ENCODE measurements around the gene LPAR1. TPM values are rescaled to one million over a fixed set of nuclear protein-coding genes. Genes with fewer than 3 reads are reported as not detected.
A peak's percentile ranks its signal among the peaks of the same experiment; 100 is the strongest.

LPAR1 gene
- total RNA-seq, 6 donors from 2014 or later, result 9.3 to 28.7 (median 15.6) TPM

DNA sequence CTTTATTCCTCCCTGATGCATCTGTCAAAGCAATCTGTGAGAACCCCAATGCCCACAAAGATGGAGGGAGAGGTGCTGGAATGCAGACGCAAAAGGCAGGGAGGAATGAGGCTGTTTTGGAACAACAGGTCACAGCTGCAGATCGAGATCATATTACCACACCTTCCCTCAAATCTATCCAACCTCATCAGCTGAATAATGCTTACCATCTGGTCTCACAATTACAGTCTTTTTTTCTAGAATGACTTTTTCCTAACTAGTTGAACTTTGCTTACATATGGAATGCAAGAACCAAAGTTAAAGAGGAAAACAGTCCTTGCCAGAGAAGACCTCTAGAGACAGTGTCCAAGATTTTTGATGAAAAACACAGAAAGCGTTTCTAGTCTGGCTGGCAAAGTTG lies 158.1 kb downstream of the LPAR1 start:
- no peaks in the 10 kb centered on the region for H3K36me3 ChIP-seq
- no peaks in the 10 kb centered on the region for H3K9me3 ChIP-seq
- ATAC-seq (ENCODE audit: low FRiP score in 2 of 2) (peak in 1 of 2 donors; percentile 36), DNase-seq (no peak)
- H3K27ac ChIP-seq, result no peak overlapping the region
- no peak overlapping the region for H3K4me3 ChIP-seq
- 51 to 62% methylated on average over 3 of the region's 3 CpGs for WGBS, 2 donors
- no peaks in the 10 kb centered on the region for H3K4me1 ChIP-seq
- H3K27me3 ChIP-seq, result no peaks in the 10 kb centered on the region
- TF ChIP-seq EP300 (IDR thresholded peaks at IDR 0.05), result no peak
- TF ChIP-seq, protein P1, sequence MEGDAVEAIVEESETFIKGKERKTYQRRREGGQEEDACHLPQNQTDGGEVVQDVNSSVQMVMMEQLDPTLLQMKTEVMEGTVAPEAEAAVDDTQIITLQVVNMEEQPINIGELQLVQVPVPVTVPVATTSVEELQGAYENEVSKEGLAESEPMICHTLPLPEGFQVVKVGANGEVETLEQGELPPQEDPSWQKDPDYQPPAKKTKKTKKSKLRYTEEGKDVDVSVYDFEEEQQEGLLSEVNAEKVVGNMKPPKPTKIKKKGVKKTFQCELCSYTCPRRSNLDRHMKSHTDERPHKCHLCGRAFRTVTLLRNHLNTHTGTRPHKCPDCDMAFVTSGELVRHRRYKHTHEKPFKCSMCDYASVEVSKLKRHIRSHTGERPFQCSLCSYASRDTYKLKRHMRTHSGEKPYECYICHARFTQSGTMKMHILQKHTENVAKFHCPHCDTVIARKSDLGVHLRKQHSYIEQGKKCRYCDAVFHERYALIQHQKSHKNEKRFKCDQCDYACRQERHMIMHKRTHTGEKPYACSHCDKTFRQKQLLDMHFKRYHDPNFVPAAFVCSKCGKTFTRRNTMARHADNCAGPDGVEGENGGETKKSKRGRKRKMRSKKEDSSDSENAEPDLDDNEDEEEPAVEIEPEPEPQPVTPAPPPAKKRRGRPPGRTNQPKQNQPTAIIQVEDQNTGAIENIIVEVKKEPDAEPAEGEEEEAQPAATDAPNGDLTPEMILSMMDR (IDR thresholded peaks at IDR 0.05), result no peak
- no peak for TF ChIP-seq POLR2A (IDR thresholded peaks at IDR 0.05)
- TF ChIP-seq POLR2AphosphoS5 (IDR thresholded peaks at IDR 0.05), result no peak

GRCh38 chr9:110877374-110877773 lies 160.9 kb downstream of the LPAR1 start:
- Histone ChIP-seq H3K27ac (no peak overlapping the region), H3K36me3 (no peaks in the 10 kb centered on the region), H3K4me1 (no peaks in the 10 kb centered on the region), H3K4me3 (no peak overlapping the region), H3K9me3 (no peaks in the 10 kb centered on the region), H3K27me3 (no peaks in the 10 kb centered on the region)
- no peak for DNase-seq
- no peak for ATAC-seq (ENCODE audit: low FRiP score in 2 of 2)
- TF ChIP-seq EP300 (IDR thresholded peaks at IDR 0.05) (no peak), POLR2AphosphoS5 (IDR thresholded peaks at IDR 0.05) (no peak), POLR2A (IDR thresholded peaks at IDR 0.05) (no peak)
- TF ChIP-seq, protein P1 (IDR thresholded peaks at IDR 0.05), result no peak

- DNase-seq (no peak), ATAC-seq (ENCODE audit: low FRiP score in 2 of 2) (no peak)
- Histone ChIP-seq H3K27ac (no peak overlapping the region), H3K36me3 (no peaks in the 10 kb centered on the region), H3K4me3 (no peak overlapping the region), H3K9me3 (no peaks in the 10 kb centered on the region), H3K4me1 (no peaks in the 10 kb centered on the region), H3K27me3 (no peaks in the 10 kb centered on the region)
- TF ChIP-seq POLR2AphosphoS5 (IDR thresholded peaks at IDR 0.05), result no peak
- TF ChIP-seq EP300 (IDR thresholded peaks at IDR 0.05), result no peak
- no peak for TF ChIP-seq POLR2A (IDR thresholded peaks at IDR 0.05)
- TF ChIP-seq, protein P1 (IDR thresholded peaks at IDR 0.05), result no peak
- WGBS, 2 donors, result 86 to 87% methylated on average over 3 of the region's 3 CpGs
Measured at GRCh38 chr9:110876929-110877328, 161.3 kb downstream of the LPAR1 start.

- no peaks in the 10 kb centered on the region for H3K9me3 ChIP-seq
- ATAC-seq (ENCODE audit: low FRiP score in 2 of 2) (peak in 1 of 2 donors; percentile 89), DNase-seq (peak in 1 of 2 donors; percentile 58)
- TF ChIP-seq POLR2AphosphoS5 (IDR thresholded peaks at IDR 0.05), result no peak
- TF ChIP-seq, protein P1 (IDR thresholded peaks at IDR 0.05), result peak in 2 of 6 experiments; percentile 9 to 19
- no peaks in the 10 kb centered on the region for H3K27me3 ChIP-seq
- H3K27ac ChIP-seq, result no peak overlapping the region
- H3K4me1 ChIP-seq, result no peaks in the 10 kb centered on the region
- H3K4me3 ChIP-seq, result no peak overlapping the region
- 64 to 68% methylated on average over 14 of the region's 14 CpGs for WGBS, 2 donors
- H3K36me3 ChIP-seq, result no peaks in the 10 kb centered on the region
Measured at GRCh38 chr9:110874963-110875674, 163.2 kb downstream of the LPAR1 start.

- no peaks in the 10 kb centered on the region for H3K27me3 ChIP-seq
- H3K4me1 ChIP-seq, result no peaks in the 10 kb centered on the region
- no peaks in the 10 kb centered on the region for H3K36me3 ChIP-seq
- TF ChIP-seq POLR2AphosphoS5 (IDR thresholded peaks at IDR 0.05), result no peak
- TF ChIP-seq EP300 (IDR thresholded peaks at IDR 0.05), result no peak
- TF ChIP-seq, protein P1 (IDR thresholded peaks at IDR 0.05), result no peak
- no peak for TF ChIP-seq POLR2A (IDR thresholded peaks at IDR 0.05)
- H3K4me3 ChIP-seq, result no peak overlapping the region
- no peak for ATAC-seq (ENCODE audit: low FRiP score in 2 of 2)
- H3K9me3 ChIP-seq, result no peaks in the 10 kb centered on the region
- DNase-seq, result no peak
- WGBS, 2 donors, result 72 to 73% methylated on average over 6 of the region's 6 CpGs
- no peak overlapping the region for H3K27ac ChIP-seq
Measured at GRCh38 chr9:110872920-110873319, 165.3 kb downstream of the LPAR1 start.
